Duodenal mucosa (tissue), 2 donors: Measurements from ENCODE around the gene CSF1R.

Source experiments
- H3K27ac ChIP-seq: one replicate; pipeline ENCODE4 v1.7.0; 2013; ENCODE audit warnings: low read depth, low read length
- H3K27me3 ChIP-seq, 2 donors: one replicate each; pipeline ENCODE4 v1.7.0; 2013; ENCODE audit warnings: low read length in 2 of 2, control low read depth in 1 of 2; ENCODE audit not compliant: insufficient read depth in 2 of 2, control insufficient read depth in 1 of 2
- H3K36me3 ChIP-seq, 2 donors: one replicate each; pipeline ENCODE4 v1.7.0; 2013; ENCODE audit warnings: low read length in 2 of 2, control low read depth in 1 of 2; ENCODE audit not compliant: insufficient read depth in 2 of 2, control insufficient read depth in 1 of 2
- H3K4me1 ChIP-seq, 2 donors: one replicate each; pipeline ENCODE4 v1.7.0; 2013; ENCODE audit warnings: low read length in 2 of 2, control low read depth in 1 of 2; ENCODE audit not compliant: insufficient read depth in 2 of 2, control insufficient read depth in 1 of 2
- H3K4me3 ChIP-seq, 2 donors: one replicate each; pipeline ENCODE4 v1.7.0; 2013; ENCODE audit warnings: low read length in 2 of 2, low read depth in 1 of 2
- H3K9ac ChIP-seq, 2 donors: one replicate each; pipeline ENCODE4 v1.7.0; 2013; ENCODE audit warnings: low read length in 2 of 2, low read depth in 1 of 2
- H3K9me3 ChIP-seq, 2 donors: one replicate each; pipeline ENCODE4 v1.7.0; 2013; ENCODE audit warnings: low read length in 2 of 2, control low read depth in 1 of 2; ENCODE audit not compliant: control insufficient read depth in 1 of 2

CSF1R gene

DNA sequence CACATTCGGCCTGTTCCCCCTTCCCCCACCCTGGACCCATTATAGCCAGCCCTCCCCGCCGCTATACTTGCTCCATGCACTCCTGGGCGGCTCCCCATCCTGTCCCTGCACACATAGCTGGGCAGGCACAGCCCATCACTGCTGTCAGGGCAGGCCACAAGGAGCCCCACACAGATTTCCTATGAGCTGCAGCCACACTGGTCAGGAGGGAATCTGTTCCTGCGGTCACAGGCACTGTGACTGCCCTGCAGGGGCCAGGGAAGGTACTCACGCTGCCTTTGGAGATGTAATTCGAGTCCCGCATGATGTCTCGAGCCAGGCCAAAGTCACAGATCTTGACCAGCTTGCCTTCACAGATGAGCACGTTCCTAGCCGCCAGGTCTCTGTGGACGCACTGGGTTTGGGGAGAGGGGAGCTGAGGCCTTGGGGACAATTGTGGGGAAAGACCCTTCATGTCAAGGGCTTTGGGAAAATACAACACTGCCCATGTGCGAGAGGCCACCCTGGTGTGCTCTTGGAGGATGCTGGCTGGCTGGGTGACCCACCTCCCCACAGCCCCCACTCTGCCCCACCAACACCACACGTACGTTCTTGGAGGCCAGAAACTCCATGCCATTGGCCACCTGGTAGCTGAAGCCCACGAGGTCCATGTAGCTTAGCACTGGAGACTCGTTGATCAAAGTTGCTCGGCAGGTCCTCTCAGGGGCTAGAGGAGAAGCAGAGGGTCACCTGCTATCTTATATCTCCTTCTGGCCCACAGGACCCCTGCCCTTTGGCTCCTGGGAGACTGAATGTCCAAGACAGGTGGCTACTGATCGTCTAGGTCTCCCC is 34.5 kb upstream of the CSF1R start:
- Histone ChIP-seq H3K4me1 (peaks cover 12 to 14% of the 10 kb centered on the region in 2 donors), H3K36me3 (peaks cover 0 to 7% of the 10 kb centered on the region in 2 donors), H3K27ac (no peak overlapping the region), H3K27me3 (no peaks in the 10 kb centered on the region), H3K9ac (no peak overlapping the region), H3K4me3 (no peak overlapping the region), H3K9me3 (no peaks in the 10 kb centered on the region)

DNA sequence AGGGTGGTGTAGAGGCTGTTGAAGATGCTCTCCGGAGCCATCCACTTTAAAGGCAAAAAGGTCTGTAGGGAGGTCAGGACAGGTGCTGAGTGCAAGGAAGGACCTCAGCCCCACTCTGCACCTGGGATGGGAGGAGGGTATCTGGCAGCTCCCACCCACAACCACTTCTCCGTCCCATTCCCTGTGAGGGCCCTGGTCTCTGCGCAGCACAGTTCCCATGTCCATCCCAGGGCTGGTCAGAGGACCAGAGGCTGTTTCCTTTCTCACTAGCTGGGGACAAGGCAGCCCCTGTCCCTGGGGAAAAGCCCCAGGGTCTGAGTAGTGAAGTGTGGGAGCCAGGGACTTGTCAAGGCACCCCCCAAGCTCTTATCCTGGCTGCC is 33.7 kb upstream of the CSF1R start:
- Histone ChIP-seq H3K27ac (no peak overlapping the region), H3K4me3 (no peak overlapping the region), H3K27me3 (no peaks in the 10 kb centered on the region), H3K36me3 (peaks cover 0 to 7% of the 10 kb centered on the region in 2 donors), H3K4me1 (peaks cover 12 to 14% of the 10 kb centered on the region in 2 donors), H3K9me3 (no peaks in the 10 kb centered on the region), H3K9ac (no peak overlapping the region)

DNA sequence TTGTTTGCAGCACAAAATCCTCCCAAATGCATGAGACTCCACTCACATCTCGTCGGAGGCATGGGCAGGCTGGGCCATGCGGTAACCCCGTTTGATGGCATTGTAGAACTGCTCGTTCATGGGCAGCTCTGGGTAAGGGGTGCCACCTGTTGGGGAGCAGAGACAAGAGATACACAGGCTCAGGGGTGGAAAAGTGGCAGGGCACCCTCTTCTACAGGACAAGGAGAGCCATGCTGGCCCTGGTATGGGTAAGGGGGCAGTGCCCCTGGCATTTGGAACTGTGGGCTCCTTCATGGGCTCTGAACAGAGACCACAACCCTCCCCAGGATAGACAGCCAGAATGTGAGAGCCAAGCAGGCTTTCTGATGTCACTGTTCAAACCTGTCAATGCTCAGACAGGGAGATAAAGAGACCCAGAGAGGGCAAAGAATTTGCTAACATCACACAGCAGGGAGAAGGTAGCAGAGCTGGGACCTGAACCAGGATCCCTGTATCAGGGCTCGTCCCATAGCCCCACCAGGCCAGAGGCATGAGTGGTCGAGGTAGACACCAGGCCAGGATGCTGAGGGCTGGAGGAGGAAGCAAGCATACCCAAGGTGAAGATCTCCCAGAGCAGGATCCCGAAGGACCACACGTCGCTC is 33.2 kb upstream of the CSF1R start:
- H3K4me1 ChIP-seq: peaks cover 12 to 14% of the 10 kb centered on the region in 2 donors
- H3K27me3 ChIP-seq: no peaks in the 10 kb centered on the region
- H3K27ac ChIP-seq: no peak overlapping the region
- H3K9me3 ChIP-seq: no peaks in the 10 kb centered on the region
- peaks cover 0 to 7% of the 10 kb centered on the region in 2 donors for H3K36me3 ChIP-seq
- H3K9ac ChIP-seq: no peak overlapping the region
- H3K4me3 ChIP-seq: no peak overlapping the region

DNA sequence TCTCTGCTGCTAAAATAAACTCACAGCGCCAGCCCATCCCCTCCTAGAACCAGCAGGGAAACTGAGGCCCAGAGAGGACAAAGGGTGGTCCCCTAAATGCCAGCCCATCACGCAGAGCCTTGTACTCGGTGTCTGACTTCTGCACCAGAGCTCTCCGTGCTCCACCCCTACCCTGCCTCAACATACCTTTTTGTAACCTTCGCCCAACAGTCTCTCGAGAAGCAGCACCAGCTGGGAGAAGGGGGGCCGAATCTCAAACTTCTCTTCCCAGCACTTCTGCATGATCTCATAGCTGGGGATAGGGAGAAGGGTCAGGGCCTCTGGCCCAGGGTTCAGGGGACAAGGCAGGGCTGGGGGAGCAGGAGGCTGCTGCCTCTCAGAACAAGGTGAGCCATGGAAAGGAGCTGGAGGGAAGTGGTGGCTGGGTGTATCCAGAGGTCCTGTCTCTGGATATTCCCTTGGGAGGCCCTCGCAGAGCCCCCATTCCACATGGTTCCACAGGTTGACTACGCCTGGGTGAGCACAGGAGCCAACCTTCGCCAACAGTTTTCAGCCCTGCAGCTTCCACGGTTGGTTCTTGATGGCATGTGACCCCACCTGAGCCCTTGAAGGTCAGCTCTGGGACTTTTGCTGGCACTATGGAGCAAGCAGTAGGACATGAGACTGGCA is 32.3 kb upstream of the CSF1R start:
- Histone ChIP-seq H3K36me3 (peaks cover 0 to 7% of the 10 kb centered on the region in 2 donors), H3K27me3 (no peaks in the 10 kb centered on the region), H3K4me3 (no peak overlapping the region), H3K27ac (no peak overlapping the region), H3K9ac (no peak overlapping the region), H3K4me1 (peaks cover 12 to 14% of the 10 kb centered on the region in 2 donors), H3K9me3 (no peaks in the 10 kb centered on the region)

DNA sequence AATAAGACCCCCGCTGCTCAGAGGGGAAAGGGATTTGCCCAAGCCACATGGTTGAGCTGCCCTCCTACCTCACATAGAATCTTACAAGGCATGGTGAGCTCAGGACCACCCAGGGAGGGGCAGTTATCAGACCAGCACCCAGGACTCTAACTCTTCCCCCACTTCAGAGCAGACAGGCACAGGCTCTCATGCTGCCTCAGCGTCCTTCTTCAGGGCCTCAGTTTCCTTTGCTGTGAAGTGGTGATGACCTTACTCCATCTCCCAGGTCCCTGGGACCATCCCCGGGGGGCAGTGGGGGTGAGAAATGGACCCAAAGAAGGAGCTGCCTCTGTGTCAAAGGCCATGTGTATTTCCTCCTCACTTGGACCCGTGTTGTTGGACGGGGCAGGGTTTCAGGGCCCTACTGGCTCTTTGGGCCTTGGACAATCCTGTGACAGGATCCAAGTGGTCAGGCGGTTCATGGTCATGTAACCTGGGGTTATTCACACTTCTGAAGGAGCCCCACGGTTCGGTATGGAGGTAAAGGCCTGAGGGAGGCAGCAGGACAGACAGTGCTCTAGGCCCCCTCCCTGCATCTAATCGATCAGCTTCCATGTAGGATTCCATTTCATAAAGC is 31.7 kb upstream of the CSF1R start:
- Histone ChIP-seq H3K9ac (no peak overlapping the region), H3K4me3 (no peak overlapping the region), H3K36me3 (peaks cover 0 to 7% of the 10 kb centered on the region in 2 donors), H3K27me3 (no peaks in the 10 kb centered on the region), H3K27ac (no peak overlapping the region), H3K4me1 (peaks cover 15 to 20% of the 10 kb centered on the region in 2 donors), H3K9me3 (no peaks in the 10 kb centered on the region)

DNA sequence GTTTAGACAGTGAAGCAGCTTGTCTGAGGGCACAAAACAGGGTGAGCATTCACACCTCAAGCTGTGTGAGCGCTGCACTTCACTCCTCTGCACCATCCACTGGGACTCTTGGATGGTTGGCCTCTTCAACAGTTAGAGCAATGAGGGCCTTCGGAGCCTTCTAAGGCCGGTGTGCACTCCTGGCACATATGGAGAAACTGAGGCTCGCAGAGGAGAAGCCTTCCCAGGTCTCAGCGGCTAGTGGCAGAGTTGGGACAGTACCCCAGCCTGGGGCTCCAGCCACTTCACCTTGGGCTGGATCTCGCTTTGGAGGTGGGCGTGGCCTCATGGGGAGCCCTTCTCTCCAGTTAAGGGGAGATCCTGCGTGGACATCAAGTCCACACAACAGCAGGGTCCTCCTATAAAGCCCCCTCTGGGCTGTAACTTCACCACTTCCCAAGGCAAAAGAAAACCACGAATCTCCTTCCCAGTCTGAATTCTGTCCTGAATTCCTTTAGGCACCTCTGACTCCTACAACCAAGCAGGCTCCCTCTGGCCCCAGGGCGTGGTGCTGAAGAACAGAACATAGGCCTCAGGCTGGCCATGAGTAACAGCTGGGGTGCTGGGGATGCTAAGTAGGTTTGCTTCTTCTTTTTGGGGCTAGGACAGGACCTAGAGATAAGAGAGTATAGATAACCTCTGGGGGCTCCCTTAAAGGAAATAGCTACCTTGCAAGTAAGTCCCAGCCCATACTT is 30.5 kb upstream of the CSF1R start:
- Histone ChIP-seq H3K36me3 (peaks cover 0 to 7% of the 10 kb centered on the region in 2 donors), H3K27ac (no peak overlapping the region), H3K27me3 (no peaks in the 10 kb centered on the region)

DNA sequence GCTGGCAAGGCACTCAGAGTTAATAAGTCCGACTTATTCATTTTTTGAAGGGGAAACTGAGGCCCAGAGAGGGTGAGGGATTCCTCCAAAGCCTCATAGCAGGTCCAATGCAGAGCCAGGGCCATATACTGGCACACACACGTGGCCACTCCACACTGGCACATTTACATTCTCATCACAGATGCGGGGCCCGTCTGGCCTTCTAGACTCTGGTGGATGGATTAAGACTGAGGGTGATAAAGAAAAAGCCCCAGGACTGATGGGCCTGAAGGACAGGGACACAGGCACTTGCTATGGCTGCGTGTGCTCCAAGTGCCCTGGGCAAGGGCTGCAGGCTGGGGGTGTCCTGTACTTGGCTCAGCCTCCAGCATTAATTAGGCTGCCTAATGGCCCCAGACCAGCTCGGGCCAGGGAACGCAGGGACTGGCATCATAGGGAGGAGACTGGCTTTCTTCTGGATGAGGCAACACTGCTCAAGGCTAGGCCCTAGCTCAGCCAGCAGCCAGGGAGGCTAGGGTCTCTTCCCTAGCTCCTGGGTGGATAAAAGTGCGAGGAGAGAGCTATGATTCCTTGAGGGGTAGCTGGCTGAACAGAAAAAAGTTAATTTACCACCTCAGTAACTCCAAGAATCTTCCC is 28.5 kb upstream of the CSF1R start:
- Histone ChIP-seq H3K4me1 (peaks cover 9 to 12% of the 10 kb centered on the region in 2 donors), H3K9me3 (no peaks in the 10 kb centered on the region), H3K27me3 (no peaks in the 10 kb centered on the region), H3K4me3 (no peak overlapping the region), H3K27ac (no peak overlapping the region), H3K36me3 (peaks cover 0 to 4% of the 10 kb centered on the region in 2 donors), H3K9ac (no peak overlapping the region)

More for the DNA sequence above, 30.5 kb upstream of the CSF1R start:
- no peaks in the 10 kb centered on the region for H3K9me3 ChIP-seq
- peaks cover 13 to 17% of the 10 kb centered on the region in 2 donors for H3K4me1 ChIP-seq
- H3K4me3 ChIP-seq: no peak overlapping the region
- H3K9ac ChIP-seq: no peak overlapping the region

DNA sequence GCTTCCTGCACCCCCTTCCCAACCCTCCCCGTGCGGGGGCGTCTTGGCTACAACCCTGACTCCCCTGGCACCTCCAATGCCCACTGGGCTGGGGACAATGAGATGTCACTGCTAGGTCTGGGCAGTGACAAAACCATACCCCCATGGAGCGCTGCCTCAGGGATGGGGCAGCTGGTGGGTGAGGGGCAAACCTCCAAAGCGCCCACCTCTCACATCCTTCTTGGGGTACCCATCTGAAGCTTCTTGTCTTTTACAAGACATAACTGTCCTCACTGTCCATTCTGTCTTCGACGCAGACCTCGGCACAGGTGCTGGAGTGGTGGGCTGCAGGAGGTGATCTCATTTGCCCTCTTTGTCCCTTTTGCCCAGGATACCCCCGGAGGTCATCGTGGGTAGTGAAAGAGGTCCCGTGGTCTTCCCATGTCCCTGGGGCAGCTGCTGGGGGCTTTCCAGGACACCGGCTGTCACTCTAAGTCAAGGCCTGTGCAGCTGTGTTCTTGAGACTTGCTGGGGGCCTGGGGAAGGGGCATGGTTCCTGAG is 27.8 kb upstream of the CSF1R start:
- no peak overlapping the region for H3K9ac ChIP-seq
- H3K4me3 ChIP-seq: no peak overlapping the region
- no peaks in the 10 kb centered on the region for H3K27me3 ChIP-seq
- H3K27ac ChIP-seq: no peak overlapping the region
- H3K9me3 ChIP-seq: no peaks in the 10 kb centered on the region
- peaks cover 9 to 12% of the 10 kb centered on the region in 2 donors for H3K4me1 ChIP-seq
- H3K36me3 ChIP-seq: no peaks in the 10 kb centered on the region
